C4-2B (cell line): Measurements from ENCODE around the gene NIPAL3.
"Not testable (repeated sequence)": the region's sequence is repeated elsewhere in the genome, so short reads cannot be mapped to it uniquely, and the experiment has no call there.

Source experiments
- H3K27ac ChIP-seq: fragments of 450-650 bp; 2 replicates; pipeline ENCODE4 v1.5.1; 2017
- CTCF ChIP-seq: fragments of 450-650 bp; conservative IDR thresholded peaks from 2 replicates; pipeline ENCODE4 v1.5.1; 2017; ENCODE audit warnings: mild to moderate bottlenecking
- ZFX ChIP-seq: fragments of 450-650 bp; IDR thresholded peaks from 2 replicates; pipeline ENCODE4 v1.6.1; 2017

The NIPAL3 gene

GRCh38 chr1:24451746-24452145, 36.1 kb downstream of the NIPAL3 start:
- no peak for TF ChIP-seq CTCF
- TF ChIP-seq ZFX = no peak
- H3K27ac ChIP-seq = no peak overlapping the region

- TF ChIP-seq CTCF = no peak
- TF ChIP-seq ZFX = no peak
- H3K27ac ChIP-seq = no peak overlapping the region
These were observed 37.4 kb downstream of the NIPAL3 start for GRCh38 chr1:24452922-24453485.

GRCh38 chr1:24454673-24455072, 39.1 kb downstream of the NIPAL3 start:
- no peak for TF ChIP-seq ZFX
- no peak for TF ChIP-seq CTCF
- no peak overlapping the region for H3K27ac ChIP-seq

- no peak for TF ChIP-seq ZFX
- TF ChIP-seq CTCF = no peak
- H3K27ac ChIP-seq = no peak overlapping the region
These were observed 39.7 kb downstream of the NIPAL3 start for GRCh38 chr1:24455272-24455671.

- H3K27ac ChIP-seq = no peak overlapping the region
- no peak for TF ChIP-seq CTCF
- no peak for TF ChIP-seq ZFX
These were observed 42.3 kb downstream of the NIPAL3 start for GRCh38 chr1:24457866-24458265.

GRCh38 chr1:24459551-24460266, 44.1 kb downstream of the NIPAL3 start:
- no peak for TF ChIP-seq ZFX
- no peak for TF ChIP-seq CTCF
- H3K27ac ChIP-seq = no peak overlapping the region

GRCh38 chr1:24462128-24462527, 46.5 kb downstream of the NIPAL3 start:
- not testable (repeated sequence) for H3K27ac ChIP-seq
